BE2C (cell line): Measurements from ENCODE around the gene RPRD2.

Source experiments
- DNase-seq: peaks from one replicate; pipeline ENCODE4 v3.0.0-alpha.2; 2020
- H3K27me3 ChIP-seq: fragments of 250-450 bp; sonication (Bioruptor Pico); 2 replicates; pipeline ENCODE4 v1.5.1; 2020; ENCODE audit warnings: mild to moderate bottlenecking
- H3K36me3 ChIP-seq: fragments of 250-450 bp; sonication (Bioruptor Pico); 2 replicates; pipeline ENCODE4 v1.5.1; 2020; ENCODE audit warnings: mild to moderate bottlenecking
- H3K4me1 ChIP-seq: fragments of 250-450 bp; sonication (Bioruptor Pico); 2 replicates; pipeline ENCODE4 v1.5.1; 2020
- H3K4me3 ChIP-seq: 2 replicates; pipeline ENCODE4 v1.5.1; 2011; ENCODE audit warnings: low read depth, low read length
- H3K9me3 ChIP-seq: fragments of 250-450 bp; sonication (Bioruptor Pico); 2 replicates; pipeline ENCODE4 v1.5.1; 2020
- CTCF ChIP-seq: IDR thresholded peaks from 2 replicates; pipeline ENCODE4 v1.5.1; 2012; ENCODE audit warnings: mild to moderate bottlenecking, low read depth, low read length

RPRD2 gene

GRCh38 chr1:150409504-150410362, 45.8 kb downstream of the RPRD2 start:
- H3K4me3 ChIP-seq: no peak overlapping the region
- TF ChIP-seq CTCF: no peak
- no peaks in the 10 kb centered on the region for H3K4me1 ChIP-seq
- no peak for DNase-seq
- no peaks in the 10 kb centered on the region for H3K27me3 ChIP-seq
- H3K36me3 ChIP-seq: no peaks in the 10 kb centered on the region
- no peaks in the 10 kb centered on the region for H3K9me3 ChIP-seq

- no peaks in the 10 kb centered on the region for H3K4me1 ChIP-seq
- no peaks in the 10 kb centered on the region for H3K27me3 ChIP-seq
- H3K9me3 ChIP-seq: no peaks in the 10 kb centered on the region
- no peak overlapping the region for H3K4me3 ChIP-seq
- no peak for DNase-seq
- H3K36me3 ChIP-seq: no peaks in the 10 kb centered on the region
- no peak for TF ChIP-seq CTCF
Measured at GRCh38 chr1:150410582-150411101, 46.7 kb downstream of the RPRD2 start.

- no peak for TF ChIP-seq CTCF
- no peak for DNase-seq
- H3K4me1 ChIP-seq: no peaks in the 10 kb centered on the region
- no peaks in the 10 kb centered on the region for H3K9me3 ChIP-seq
- peaks cover 6% of the 10 kb centered on the region; the same call in 1 of the 2 replicates for H3K36me3 ChIP-seq
- H3K27me3 ChIP-seq: no peaks in the 10 kb centered on the region
- no peak overlapping the region for H3K4me3 ChIP-seq
Measured at GRCh38 chr1:150414592-150414991, 50.6 kb downstream of the RPRD2 start.

- no peaks in the 10 kb centered on the region for H3K4me1 ChIP-seq
- H3K4me3 ChIP-seq: no peak overlapping the region
Measured at GRCh38 chr1:150415800-150416199, 51.9 kb downstream of the RPRD2 start.

GRCh38 chr1:150420560-150421265, 56.8 kb downstream of the RPRD2 start:
- peak; percentile 26 for DNase-seq
- Histone ChIP-seq H3K36me3 (peaks cover 21% of the 10 kb centered on the region; the same call in 1 of the 2 replicates), H3K27me3 (no peaks in the 10 kb centered on the region), H3K4me3 (no peak overlapping the region), H3K9me3 (no peaks in the 10 kb centered on the region), H3K4me1 (no peaks in the 10 kb centered on the region)
- no peak for TF ChIP-seq CTCF

More at GRCh38 chr1:150415800-150416199, 51.9 kb downstream of the RPRD2 start:
- H3K36me3 ChIP-seq: peaks cover 15% of the 10 kb centered on the region; the same call in 1 of the 2 replicates
- TF ChIP-seq CTCF: no peak
- no peaks in the 10 kb centered on the region for H3K27me3 ChIP-seq
- no peak for DNase-seq
- H3K9me3 ChIP-seq: no peaks in the 10 kb centered on the region

- no peaks in the 10 kb centered on the region for H3K27me3 ChIP-seq
- TF ChIP-seq CTCF: no peak
- no peaks in the 10 kb centered on the region for H3K9me3 ChIP-seq
- peaks cover 21% of the 10 kb centered on the region; the same call in 1 of the 2 replicates for H3K36me3 ChIP-seq
- H3K4me1 ChIP-seq: no peaks in the 10 kb centered on the region
- no peak for DNase-seq
- no peak overlapping the region for H3K4me3 ChIP-seq
Measured at GRCh38 chr1:150422541-150422940, 58.6 kb downstream of the RPRD2 start.
